K562 (cell line): ENCODE results near the gene GALM. TPM values are rescaled to one million over a fixed set of nuclear protein-coding genes. Genes with fewer than 3 reads are reported as not detected.
A peak's percentile ranks its signal among the peaks of the same experiment; 100 is the strongest.

Experiments
- CBFA2T3 ChIP-seq: fragments of 450-650 bp; IDR thresholded peaks from 2 replicates; pipeline ENCODE4 v1.6.1; 2017
- ELF1 ChIP-seq: fragments of 200-800 bp; sonication (Bioruptor generic); IDR thresholded peaks from 2 replicates; pipeline ENCODE4 v1.6.1; 2016; ENCODE audit warnings: missing genetic modification characterization, missing compliant biosample characterization
- ETV6 ChIP-seq, 3 experiments: fragments of 150-350 bp in 1 of 3; sonication (generic) in 1 of 3; formaldehyde crosslinking in 1 of 3; IDR thresholded peaks; 2 replicates each; pipeline versions ENCODE4 v1.6.1 to v1.8.0; 2014 to 2022; ENCODE audit warnings: borderline replicate concordance in 2 of 3, low read depth in 2 of 3, antibody characterized with exemption in 1 of 3, low read length in 1 of 3, mild to moderate bottlenecking in 1 of 3, missing genetic modification reagents in 1 of 3
- GABPB1 ChIP-seq: sonication (generic); formaldehyde crosslinking; IDR thresholded peaks from 2 replicates; pipeline ENCODE4 v1.8.0; 2022; ENCODE audit warnings: mild to moderate bottlenecking, missing genetic modification reagents
- MYC ChIP-seq, 2 experiments: fragments of 250-450 bp in 1 of 2; sonication (Bioruptor Pico) in 1 of 2; IDR thresholded peaks; 2 replicates each; pipeline versions ENCODE4 v1.5.1 to v1.6.1; 2012 to 2021; ENCODE audit warnings: low read depth in 2 of 2, borderline replicate concordance in 1 of 2, improper control_type of control experiment in 1 of 2, low read length in 1 of 2, mild to moderate bottlenecking in 1 of 2, moderate library complexity in 1 of 2
- NFYB ChIP-seq: IDR thresholded peaks from 2 replicates; pipeline ENCODE4 v1.6.1; 2011; ENCODE audit warnings: mild to moderate bottlenecking, moderate library complexity; ENCODE audit not compliant: insufficient read length; ENCODE audit errors: extremely low read depth
- NR1H2 ChIP-seq: sonication (generic); formaldehyde crosslinking; IDR thresholded peaks from 2 replicates; pipeline ENCODE4 v1.4.0; 2020; ENCODE audit warnings: mild to moderate bottlenecking, missing genetic modification reagents
- NR2C1 ChIP-seq, 2 experiments: fragments of 450-650 bp; IDR thresholded peaks; 2 replicates each; pipeline ENCODE4 v1.6.1; 2017; ENCODE audit warnings: mild to moderate bottlenecking in 2 of 2, antibody characterized with exemption in 1 of 2, inconsistent platforms in 1 of 2, missing compliant biosample characterization in 1 of 2, missing genetic modification characterization in 1 of 2
- PML ChIP-seq: IDR thresholded peaks from 2 replicates; pipeline ENCODE4 v1.6.1; 2012; ENCODE audit warnings: low read length, inconsistent platforms
- POLR2H ChIP-seq: IDR thresholded peaks from 2 replicates; pipeline ENCODE4 v1.6.1; 2016; ENCODE audit warnings: missing genetic modification characterization, low read depth, mild to moderate bottlenecking, control low read depth, missing compliant biosample characterization, moderate library complexity
- SAP30 ChIP-seq: fragments of 200-600 bp; sonication (generic); IDR thresholded peaks from 2 replicates; pipeline ENCODE4 v1.6.1; 2012; ENCODE audit warnings: borderline replicate concordance, low read depth, mild to moderate bottlenecking, moderate library complexity, low read length, control low read depth, inconsistent platforms; ENCODE audit not compliant: insufficient read depth, poor library complexity, severe bottlenecking
- TCF3 ChIP-seq: sonication (generic); formaldehyde crosslinking; IDR thresholded peaks from 2 replicates; pipeline ENCODE4 v1.4.0; 2020; ENCODE audit warnings: mild to moderate bottlenecking, missing genetic modification reagents
- TEAD4 ChIP-seq, 2 experiments: sonication (generic) in 1 of 2; formaldehyde crosslinking in 1 of 2; IDR thresholded peaks; 2 replicates each; pipeline versions ENCODE4 v1.6.1 to v1.8.0; 2012 to 2022; ENCODE audit warnings: borderline replicate concordance in 1 of 2, inconsistent platforms in 1 of 2, low read length in 1 of 2, mild to moderate bottlenecking in 1 of 2, missing genetic modification reagents in 1 of 2
- U2AF2 ChIP-seq: fragments of 200-400 bp; formaldehyde crosslinking; optimal IDR thresholded peaks from 2 replicates; pipeline ENCODE3; 2017; ENCODE audit warnings: low read depth, mild to moderate bottlenecking, low read length
- ZFP36 ChIP-seq: fragments of 150-350 bp; IDR thresholded peaks from 2 replicates; pipeline ENCODE4 v1.6.1; 2018; ENCODE audit warnings: low read length, low read depth; ENCODE audit not compliant: partially characterized antibody
- ZNF778 ChIP-seq: fragments of 450-650 bp; formaldehyde crosslinking; IDR thresholded peaks from 2 replicates; pipeline ENCODE4 v1.4.0; 2020; ENCODE audit warnings: mild to moderate bottlenecking, moderate library complexity
- polyA plus RNA-seq, 8 experiments: library from polyadenylated mRNA; depleted of rRNA in 4 of 8; stranded (reverse) in 5 of 8; unstranded in 3 of 8; fragments of >200 nt; fragmentation: Nextera tagmentation in 2 of 8; fragmentation: Illumina TruSeq in 1 of 8; extraction: Ambion mirVana in 2 of 8; extraction: Trizol in 1 of 8; gene quantifications; 2 replicates each; pipeline versions ENCODE4 v1.2.1 to v1.2.3, GENCODE V29; 2011 to 2014; ENCODE audit warnings: inconsistent platforms in 1 of 8, missing spikeins in 1 of 8
- total RNA-seq, 7 experiments: library from RNA; depleted of rRNA in 6 of 7; stranded (reverse); fragments of >200 nt in 6 of 7; fragmentation: Illumina TruSeq in 2 of 7; extraction: Trizol in 2 of 7; gene quantifications; 2 replicates each; pipeline versions ENCODE4 v1.2.1 to v1.2.3, GENCODE V29; 2011 to 2021; ENCODE audit warnings: low replicate concordance in 1 of 7
- TF ChIP-seq, protein P1 (sequence below): fragments of 450-650 bp; IDR thresholded peaks from 2 replicates; pipeline ENCODE4 v1.6.1; 2018; ENCODE audit not compliant: partially characterized antibody
- TF ChIP-seq, protein P2 (sequence below): sonication (generic); formaldehyde crosslinking; IDR thresholded peaks from 2 replicates; pipeline ENCODE4 v1.8.0; 2022; ENCODE audit warnings: mild to moderate bottlenecking, missing genetic modification reagents
- TF ChIP-seq, protein P3 (sequence below): sonication (generic); IDR thresholded peaks from 2 replicates; pipeline ENCODE4 v1.6.1; 2016

Gene GALM
- total and polyA plus RNA-seq, 9 of the 15 experiments (the other 6 are each of a cell fraction or from before 2014, with no cell fraction given): 22.1 to 51.7 (median 27.9) TPM

DNA sequence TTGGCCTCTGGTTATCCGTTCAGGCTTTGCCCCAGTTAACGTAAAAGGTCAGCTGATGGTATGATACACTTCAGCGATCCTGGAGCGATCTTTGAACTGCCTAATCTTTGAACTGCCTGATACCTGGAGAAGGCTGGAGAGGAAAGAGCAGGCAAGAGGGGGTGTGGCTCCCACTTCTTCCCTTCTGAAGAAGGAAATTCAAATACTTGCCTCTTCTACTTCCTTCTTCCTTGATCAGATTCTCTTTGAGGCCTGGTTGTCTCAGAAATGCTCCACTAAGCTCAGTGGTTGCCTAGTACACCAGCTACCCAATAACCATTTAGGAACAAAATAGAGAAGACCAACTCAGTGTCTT, 619 bp downstream of the GALM start (continued):
- TF ChIP-seq, protein P1, sequence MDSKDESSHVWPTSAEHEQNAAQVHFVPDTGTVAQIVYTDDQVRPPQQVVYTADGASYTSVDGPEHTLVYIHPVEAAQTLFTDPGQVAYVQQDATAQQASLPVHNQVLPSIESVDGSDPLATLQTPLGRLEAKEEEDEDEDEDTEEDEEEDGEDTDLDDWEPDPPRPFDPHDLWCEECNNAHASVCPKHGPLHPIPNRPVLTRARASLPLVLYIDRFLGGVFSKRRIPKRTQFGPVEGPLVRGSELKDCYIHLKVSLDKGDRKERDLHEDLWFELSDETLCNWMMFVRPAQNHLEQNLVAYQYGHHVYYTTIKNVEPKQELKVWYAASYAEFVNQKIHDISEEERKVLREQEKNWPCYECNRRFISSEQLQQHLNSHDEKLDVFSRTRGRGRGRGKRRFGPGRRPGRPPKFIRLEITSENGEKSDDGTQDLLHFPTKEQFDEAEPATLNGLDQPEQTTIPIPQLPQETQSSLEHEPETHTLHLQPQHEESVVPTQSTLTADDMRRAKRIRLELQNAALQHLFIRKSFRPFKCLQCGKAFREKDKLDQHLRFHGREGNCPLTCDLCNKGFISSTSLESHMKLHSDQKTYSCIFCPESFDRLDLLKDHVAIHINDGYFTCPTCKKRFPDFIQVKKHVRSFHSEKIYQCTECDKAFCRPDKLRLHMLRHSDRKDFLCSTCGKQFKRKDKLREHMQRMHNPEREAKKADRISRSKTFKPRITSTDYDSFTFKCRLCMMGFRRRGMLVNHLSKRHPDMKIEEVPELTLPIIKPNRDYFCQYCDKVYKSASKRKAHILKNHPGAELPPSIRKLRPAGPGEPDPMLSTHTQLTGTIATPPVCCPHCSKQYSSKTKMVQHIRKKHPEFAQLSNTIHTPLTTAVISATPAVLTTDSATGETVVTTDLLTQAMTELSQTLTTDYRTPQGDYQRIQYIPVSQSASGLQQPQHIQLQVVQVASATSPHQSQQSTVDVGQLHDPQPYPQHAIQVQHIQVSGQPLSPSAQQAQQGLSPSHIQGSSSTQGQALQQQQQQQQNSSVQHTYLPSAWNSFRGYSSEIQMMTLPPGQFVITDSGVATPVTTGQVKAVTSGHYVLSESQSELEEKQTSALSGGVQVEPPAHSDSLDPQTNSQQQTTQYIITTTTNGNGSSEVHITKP: no peak
- TF ChIP-seq NR2C1 (IDR thresholded peaks at IDR 0.05) (no peak), NR2C1 (tag; IDR thresholded peaks at IDR 0.05) (peak; percentile 34; the same call in 1 of the 2 replicates), ETV6 (IDR thresholded peaks at IDR 0.05; ENCODE audit: borderline replicate concordance in 1 of 2, low read depth in 2 of 2, low read length in 1 of 2) (peak in 1 of 2 experiments; percentile 89; a peak in 2 of 4 replicates), ETV6 (CRISPR knock-in tag; IDR thresholded peaks at IDR 0.05; ENCODE audit: borderline replicate concordance) (no peak), TCF3 (CRISPR knock-in tag) (0 out of 2 replicates have a peak, but pooled peaks have one; percentile 9), GABPB1 (CRISPR knock-in tag) (0 out of 2 replicates have a peak, but pooled peaks have one; percentile 20), MYC (IDR thresholded peaks at IDR 0.05; ENCODE audit: low read depth, low read length) (no peak), MYC (CRISPR knock-in tag; IDR thresholded peaks at IDR 0.05; ENCODE audit: borderline replicate concordance, low read depth) (no peak), ZNF778 (CRISPR knock-in tag) (no peak), NFYB (no peak), PML (0 out of 2 replicates have a peak, but pooled peaks have one; percentile 10), POLR2H (tag) (peak; percentile 55; the same call in 1 of the 2 replicates), U2AF2 (no peak), SAP30 (peak; percentile 64), NR1H2 (0 out of 2 replicates have a peak, but pooled peaks have one; percentile 5), CBFA2T3 (no peak), TEAD4 (IDR thresholded peaks at IDR 0.05; ENCODE audit: low read length) (0 out of 2 replicates have a peak, but pooled peaks have one; percentile 11), TEAD4 (CRISPR knock-in tag; IDR thresholded peaks at IDR 0.05; ENCODE audit: borderline replicate concordance) (no peak), ELF1 (tag) (peak; percentile 75), ZFP36 (no peak)
- TF ChIP-seq, protein P2, sequence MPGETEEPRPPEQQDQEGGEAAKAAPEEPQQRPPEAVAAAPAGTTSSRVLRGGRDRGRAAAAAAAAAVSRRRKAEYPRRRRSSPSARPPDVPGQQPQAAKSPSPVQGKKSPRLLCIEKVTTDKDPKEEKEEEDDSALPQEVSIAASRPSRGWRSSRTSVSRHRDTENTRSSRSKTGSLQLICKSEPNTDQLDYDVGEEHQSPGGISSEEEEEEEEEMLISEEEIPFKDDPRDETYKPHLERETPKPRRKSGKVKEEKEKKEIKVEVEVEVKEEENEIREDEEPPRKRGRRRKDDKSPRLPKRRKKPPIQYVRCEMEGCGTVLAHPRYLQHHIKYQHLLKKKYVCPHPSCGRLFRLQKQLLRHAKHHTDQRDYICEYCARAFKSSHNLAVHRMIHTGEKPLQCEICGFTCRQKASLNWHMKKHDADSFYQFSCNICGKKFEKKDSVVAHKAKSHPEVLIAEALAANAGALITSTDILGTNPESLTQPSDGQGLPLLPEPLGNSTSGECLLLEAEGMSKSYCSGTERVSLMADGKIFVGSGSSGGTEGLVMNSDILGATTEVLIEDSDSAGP (CRISPR knock-in tag): 0 out of 2 replicates have a peak, but pooled peaks have one; percentile 0
- TF ChIP-seq, protein P3, sequence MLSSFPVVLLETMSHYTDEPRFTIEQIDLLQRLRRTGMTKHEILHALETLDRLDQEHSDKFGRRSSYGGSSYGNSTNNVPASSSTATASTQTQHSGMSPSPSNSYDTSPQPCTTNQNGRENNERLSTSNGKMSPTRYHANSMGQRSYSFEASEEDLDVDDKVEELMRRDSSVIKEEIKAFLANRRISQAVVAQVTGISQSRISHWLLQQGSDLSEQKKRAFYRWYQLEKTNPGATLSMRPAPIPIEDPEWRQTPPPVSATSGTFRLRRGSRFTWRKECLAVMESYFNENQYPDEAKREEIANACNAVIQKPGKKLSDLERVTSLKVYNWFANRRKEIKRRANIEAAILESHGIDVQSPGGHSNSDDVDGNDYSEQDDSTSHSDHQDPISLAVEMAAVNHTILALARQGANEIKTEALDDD: 0 out of 2 replicates have a peak, but pooled peaks have one; percentile 10
